Dedifferentiated amniotic fluid mesenchymal stem cell (primary cell): Measurements from ENCODE around the gene RPL6.
"Not testable (repeated sequence)": the region's sequence is repeated elsewhere in the genome, so short reads cannot be mapped to it uniquely, and the experiment has no call there.

Experiments used
- DNase-seq: peaks from one replicate; pipeline ENCODE4 v3.0.0-alpha.2; 2016; ENCODE audit errors: extremely low spot score

RPL6 gene

DNA sequence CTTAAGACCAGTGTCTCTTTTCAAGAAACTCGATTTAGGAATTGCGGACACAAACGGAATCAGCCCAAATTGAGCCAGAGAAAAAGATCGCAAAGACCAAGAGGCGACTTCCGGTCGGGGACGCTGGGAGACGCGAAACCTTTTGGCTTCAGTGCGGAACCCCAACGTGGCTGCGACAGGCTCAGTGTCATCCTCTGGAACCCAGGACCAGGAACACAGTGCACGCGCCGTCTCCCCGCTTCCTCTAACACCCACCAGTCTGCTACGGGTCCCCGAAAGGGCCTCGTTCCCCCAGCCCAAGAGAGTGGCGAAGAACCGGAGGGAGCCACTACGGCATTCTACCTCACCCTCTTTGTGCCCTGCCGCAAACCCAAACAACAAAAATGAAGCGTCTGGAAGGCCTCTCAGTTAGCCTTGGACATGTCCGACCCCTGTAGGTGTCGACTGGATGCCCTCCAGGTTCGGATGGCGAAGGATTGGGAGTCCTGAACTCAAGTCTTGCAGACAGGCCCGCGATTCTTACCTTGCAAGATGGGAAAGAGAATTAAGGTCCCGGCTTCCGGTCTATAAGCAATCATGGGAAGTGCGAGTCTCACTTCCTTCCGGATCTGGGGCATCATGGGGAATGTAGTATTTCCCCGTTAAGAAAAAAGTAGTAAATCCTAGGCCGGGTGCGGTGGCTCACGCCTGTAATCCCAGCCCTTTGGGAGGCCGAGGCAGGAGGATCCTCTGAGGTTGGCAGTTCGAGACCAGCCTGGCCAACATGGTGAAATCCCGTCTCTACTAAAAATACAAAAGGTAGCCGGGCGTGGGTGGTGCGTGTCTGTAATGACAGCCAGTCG, at the start of gene RPL6:
Gene RPL6, minus strand, starts transcription at position 542 of the 842 bp plus-strand sequence. CDS start 949 bp downstream, outside the sequence.
- peak; percentile 91 for DNase-seq

DNA sequence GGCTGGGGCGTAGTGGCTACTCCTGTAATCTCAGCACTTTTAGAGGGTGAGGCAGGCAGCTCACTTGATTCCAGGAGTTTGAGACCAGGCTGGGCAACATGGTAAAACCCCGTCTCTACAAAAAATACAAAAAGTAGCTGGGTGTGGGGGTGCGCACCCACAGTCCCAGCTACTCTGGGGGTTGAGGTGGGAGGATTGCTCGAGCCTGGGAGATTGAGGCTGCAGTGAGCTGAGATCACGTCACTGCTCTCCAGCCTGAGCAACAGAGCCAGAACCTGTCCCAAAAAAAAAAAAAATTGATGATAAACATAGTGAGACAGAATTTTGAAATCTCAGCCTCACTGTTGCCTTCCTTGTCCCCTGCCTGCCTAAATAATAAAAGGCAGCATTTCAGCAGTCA, 49.3 kb upstream of the RPL6 start:
- no peak for DNase-seq

GRCh38 chr12:112458330-112458729, 48.9 kb upstream of the RPL6 start:
- DNase-seq = no peak

DNA sequence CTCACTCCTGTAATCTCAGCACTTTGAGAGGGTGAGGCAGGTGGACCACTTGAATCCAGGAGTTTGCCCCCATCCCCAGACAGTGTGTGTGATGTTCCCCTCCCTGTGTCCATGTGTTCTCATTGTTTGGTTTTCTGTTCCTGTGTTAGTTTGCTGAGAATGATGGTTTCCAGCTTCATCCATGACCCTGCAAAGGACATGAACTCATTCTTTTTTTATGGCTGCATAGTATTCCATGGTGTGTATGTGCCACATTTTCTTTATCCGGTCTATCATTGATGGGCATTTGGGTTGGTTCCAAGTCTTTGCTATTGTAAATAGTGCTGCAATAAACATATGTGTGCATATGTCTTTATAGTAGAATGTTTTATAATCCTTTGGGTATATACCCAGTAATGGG, 47.7 kb upstream of the RPL6 start:
- DNase-seq = not testable (repeated sequence)

DNA sequence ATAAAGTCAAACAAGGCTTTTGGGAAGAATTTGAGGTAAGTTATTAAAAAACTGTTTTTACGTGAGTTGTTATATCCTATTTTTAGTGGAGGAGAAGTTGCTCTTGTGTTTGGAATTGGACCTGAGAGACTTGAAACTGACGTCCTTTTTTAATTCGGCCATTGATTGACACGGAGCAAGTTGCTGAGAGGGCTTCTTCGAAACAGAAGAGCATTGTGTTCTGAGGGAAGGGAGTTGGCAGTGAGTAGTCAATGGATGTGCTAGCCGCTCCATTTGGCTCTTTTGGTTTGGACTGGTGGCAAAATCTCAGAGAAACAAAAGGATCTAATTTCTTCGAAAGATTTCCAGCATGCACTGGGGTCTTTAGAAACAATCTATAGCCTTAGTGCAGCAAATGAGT, 46.6 kb upstream of the RPL6 start:
- no peak for DNase-seq

DNA sequence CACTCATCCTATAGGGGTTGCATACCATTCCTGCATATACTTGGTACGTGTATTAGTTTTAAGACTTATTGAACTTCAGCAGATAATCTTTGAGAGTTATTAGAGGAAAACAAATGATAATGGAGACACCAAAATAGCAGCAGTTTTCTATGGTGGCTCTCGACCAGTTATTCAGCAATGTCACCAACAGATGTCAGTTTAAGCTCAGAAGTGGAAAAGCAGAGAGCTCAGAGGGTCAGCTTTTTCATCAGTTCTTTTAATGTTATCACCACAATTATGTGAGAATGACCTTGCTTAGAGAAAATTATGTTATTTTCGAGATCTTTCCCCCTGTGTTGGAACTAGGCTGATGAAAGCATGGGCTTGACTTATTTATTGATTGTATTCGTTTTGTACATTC, 41.3 kb upstream of the RPL6 start:
- DNase-seq = no peak

- not testable (repeated sequence) for DNase-seq
These were observed 38.8 kb upstream of the RPL6 start for GRCh38 chr12:112448165-112448564.

- no peak for DNase-seq
These were observed 37.7 kb upstream of the RPL6 start for GRCh38 chr12:112447106-112447505.

- DNase-seq = no peak
These were observed 36.8 kb upstream of the RPL6 start for GRCh38 chr12:112446008-112446725.

DNA sequence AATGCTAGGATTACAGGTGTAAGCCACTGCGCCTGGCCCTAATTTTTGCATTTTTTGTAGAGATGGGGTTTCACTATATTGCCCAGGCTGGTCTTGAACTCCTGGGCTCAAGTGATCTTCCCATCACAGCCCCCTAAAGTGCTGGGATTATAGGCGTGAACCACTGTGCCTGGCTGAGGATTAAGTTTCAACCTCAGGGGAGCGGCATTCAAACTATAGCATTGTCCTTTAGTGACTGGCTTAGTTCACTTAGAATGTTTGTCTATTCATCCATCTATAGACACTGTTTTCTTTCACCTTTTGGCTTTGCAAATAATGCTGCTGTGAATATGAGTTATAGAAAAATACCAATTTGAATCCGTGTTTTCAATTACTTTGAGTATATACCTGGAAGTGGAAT, 34.5 kb upstream of the RPL6 start:
- no peak for DNase-seq

DNA sequence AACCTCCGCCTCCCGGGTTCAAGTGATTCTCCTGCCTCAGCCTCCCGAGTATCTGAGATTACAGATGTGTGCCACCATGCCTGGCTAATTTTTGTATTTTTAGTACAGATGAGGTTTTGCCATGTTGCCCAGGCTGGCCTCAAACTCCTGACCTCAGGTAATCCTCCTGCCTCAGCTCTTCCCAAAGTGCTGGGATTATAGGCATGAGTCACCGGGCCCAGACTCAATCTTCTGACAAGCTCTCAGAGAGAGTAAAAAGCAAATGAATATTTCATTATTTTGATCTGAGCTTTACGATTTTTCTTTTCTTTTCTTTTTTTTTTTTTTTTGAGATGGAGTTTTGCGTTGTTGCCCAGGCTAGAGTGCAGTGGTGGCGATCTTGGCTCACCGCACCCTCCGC, 31.2 kb upstream of the RPL6 start:
- DNase-seq = not testable (repeated sequence)

DNA sequence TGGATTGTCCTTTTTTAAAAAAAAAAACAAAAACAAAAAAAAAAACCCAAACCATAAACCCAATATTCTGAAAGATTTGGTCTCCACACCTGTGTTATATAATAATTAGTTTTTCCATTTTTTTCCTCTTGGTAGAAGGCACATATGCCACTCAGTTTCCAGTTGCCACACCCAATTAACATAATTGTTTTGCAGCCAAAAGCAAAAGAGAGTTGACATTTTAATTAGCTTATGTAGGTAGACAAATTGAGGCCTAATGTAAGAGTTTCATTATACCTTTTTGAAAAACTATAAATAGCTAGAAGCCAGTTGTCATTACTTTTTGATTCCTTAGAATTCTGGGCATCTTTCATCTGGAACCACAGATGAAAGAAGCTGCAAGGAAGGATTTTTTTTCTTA, 30.4 kb upstream of the RPL6 start:
- DNase-seq = no peak

DNA sequence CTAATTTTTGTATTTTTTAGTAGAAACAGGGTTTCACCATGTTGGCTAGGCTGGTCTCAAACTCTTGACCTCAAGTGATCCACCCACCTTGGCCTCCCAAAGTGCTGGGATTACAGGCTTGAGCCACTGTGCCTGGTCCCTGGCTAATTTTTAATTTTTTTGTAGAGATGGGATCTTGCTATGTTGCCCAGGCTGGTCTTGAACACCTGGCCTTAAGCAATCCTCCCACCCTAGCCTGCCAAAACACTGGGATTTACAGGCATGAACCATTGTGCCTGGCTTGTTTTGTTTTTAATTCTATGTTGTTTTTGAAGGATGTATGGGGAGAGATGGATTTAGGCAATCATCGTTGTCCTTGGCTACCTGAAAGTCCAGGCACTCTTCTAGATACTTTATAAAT, 29.2 kb upstream of the RPL6 start:
- not testable (repeated sequence) for DNase-seq

DNA sequence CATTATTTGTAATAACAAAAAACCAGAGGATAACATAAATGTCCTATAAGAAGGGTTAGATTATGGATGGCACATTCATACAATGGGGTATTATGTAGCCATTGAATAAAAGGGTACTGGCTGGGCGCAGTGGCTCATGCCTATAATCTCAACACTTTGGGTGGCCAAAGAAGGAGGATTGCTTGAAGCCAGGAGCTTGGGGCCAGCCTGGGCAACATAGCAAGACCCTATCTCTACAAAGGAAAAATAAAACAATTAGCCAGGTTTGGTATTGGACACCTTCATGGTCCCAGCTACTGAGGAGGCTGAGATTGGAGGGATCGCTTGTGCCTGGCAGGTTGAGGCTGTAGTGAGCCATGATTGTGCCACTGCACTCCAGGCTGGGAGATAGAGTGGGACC, 24.1 kb upstream of the RPL6 start:
- DNase-seq = peak; percentile 10

DNA sequence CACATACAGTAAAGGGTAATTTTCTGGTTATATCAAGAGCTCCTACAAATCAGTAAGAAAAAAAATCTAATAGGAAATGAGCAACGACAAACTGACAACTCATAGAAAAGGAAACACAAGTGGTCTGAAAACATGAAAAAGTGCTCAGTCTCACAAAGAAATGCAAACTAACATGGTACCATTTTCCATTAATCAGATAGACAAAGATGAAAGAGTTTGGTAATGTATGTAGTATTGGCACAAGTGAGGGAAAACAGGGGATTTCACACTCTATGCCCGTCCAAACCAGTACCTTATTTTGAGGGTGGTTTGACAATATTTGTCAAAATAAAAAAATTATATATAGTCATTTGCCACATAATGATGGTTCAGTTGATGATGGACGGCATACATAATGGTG, 22.6 kb upstream of the RPL6 start:
- no peak for DNase-seq

GRCh38 chr12:112430929-112431328, 21.5 kb upstream of the RPL6 start:
- no peak for DNase-seq

- peak; percentile 10 for DNase-seq
These were observed 18.4 kb upstream of the RPL6 start for GRCh38 chr12:112427760-112428159.

DNA sequence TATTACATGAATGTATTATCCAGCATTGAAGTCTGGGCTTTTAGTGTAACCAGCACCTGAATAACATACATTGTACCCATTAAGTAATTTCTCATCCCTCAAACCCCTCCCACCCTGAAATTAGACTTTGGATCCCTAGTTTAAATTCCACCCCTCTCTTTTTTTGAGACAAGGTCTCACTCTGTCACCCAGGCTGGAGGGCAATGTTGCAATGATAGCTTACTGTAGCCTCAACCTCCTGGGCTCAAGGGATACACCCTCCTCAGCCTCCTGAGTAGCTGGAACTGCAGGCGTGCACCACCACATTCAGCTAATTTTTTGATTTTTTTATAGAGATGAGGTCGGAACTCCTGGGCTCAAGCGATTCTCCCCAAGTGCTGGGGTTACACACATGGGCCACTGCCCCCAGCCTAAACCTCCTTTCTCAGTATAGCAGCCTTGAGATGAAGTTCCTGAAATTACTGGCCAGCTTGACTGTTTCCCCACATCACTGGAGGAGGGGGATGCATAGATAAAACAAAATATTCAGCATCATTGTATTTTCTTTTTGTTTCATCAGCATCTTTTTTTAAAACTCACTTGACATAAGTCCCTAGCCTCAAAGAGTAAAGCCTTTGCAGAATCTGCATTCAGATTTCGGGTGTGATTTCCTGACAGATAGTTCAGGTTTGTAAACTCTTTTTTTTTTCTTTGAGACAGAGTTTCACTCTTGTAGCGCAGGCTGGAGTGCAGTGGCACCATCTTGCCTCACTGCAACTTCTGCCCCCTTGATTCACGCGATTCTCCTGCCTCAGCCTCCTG, 16.4 kb upstream of the RPL6 start:
- peak; percentile 14 for DNase-seq

- peak; percentile 6 for DNase-seq
These were observed 14.7 kb upstream of the RPL6 start for GRCh38 chr12:112424126-112424525.

GRCh38 chr12:112422531-112422930, 13.1 kb upstream of the RPL6 start:
- no peak for DNase-seq

DNA sequence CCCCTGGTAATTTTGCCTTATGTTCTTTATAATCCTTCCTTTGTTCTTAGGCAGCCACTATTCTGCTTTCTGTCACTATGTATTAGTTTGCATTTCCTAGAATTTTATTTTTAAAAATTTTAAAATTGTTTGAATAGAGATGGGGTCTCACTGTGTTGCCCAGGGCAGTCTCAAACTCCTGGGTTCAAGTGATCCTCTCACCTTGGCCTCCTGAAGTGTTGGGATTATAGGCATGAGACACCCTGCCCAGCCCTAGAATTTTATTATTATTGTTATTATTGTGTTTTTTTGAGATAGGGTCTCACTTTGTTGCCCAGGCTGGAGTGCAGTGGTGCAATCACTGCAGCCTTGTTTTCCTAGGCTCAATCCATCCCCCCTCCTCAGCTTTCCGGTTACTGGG, 12.0 kb upstream of the RPL6 start:
- DNase-seq = peak; percentile 5

DNA sequence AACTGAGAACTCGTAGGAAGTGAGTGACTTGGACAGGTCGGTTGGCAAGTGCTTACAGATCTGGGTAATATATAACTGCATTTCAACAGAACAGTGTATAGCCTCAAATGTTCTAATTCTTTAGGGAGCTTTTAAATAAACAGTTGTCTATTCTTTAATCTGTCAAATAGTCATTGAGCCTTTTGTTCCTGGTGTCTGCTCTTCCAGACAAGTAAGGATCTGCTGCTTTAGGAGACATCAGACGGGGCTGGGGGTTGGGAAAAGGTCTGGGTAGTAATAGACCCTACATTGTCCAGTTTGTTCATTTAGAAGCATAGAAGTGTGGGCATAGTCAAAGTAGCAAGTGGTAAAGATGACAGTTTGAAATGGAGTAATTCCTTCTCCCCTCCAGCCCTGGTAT, 11.3 kb upstream of the RPL6 start:
- no peak for DNase-seq
